ENCODE data around the gene TRAPPC2B. TPM values are rescaled to one million over a fixed set of nuclear protein-coding genes. Genes with fewer than 3 reads are reported as not detected.
A peak's percentile ranks its signal among the peaks of the same experiment; 100 is the strongest.

The TRAPPC2B gene
- total and polyA plus RNA-seq, 8 donors = 8.2 to 16.0 (median 13.6) TPM

- Histone ChIP-seq H3K9me3 (peaks cover 0 to 12% of the 10 kb centered on the region in 2 donors), H3K27ac (no peak overlapping the region), H3K4me3 (no peak overlapping the region), H3K4me1 (peaks cover under 1 to 11% of the 10 kb centered on the region in 2 donors), H3K27me3 (no peaks in the 10 kb centered on the region), H3K36me3 (no peaks in the 10 kb centered on the region)
- peak; percentile 59 to 69 for TF ChIP-seq CTCF (IDR thresholded peaks at IDR 0.05)
- DNase-seq (peak; percentile 29 to 83 (median 73)), ATAC-seq (peak; percentile 89)
- intact Hi-C loops (cut with DNase I) = no loop called here
Measured at GRCh38 chr19:57406516-57407123, 43.3 kb downstream of the TRAPPC2B start.

- H3K27ac ChIP-seq = peak within 1 kb of the TSS; percentile 6 to 34
- TF ChIP-seq CTCF (IDR thresholded peaks at IDR 0.05) = no peak
- DNase-seq = peak; percentile 85 to 96 (median 95)
- H3K9me3 ChIP-seq = peaks cover 0 to 7% of the 10 kb centered on the region in 2 donors
- peak; percentile 100 for ATAC-seq
- no peaks in the 10 kb centered on the region for H3K27me3 ChIP-seq
- intact Hi-C loops (cut with DNase I) = no loop called here
- peaks cover 0 to 35% of the 10 kb centered on the region in 2 donors for H3K36me3 ChIP-seq
- peaks cover 9 to 21% of the 10 kb centered on the region in 2 donors for H3K4me1 ChIP-seq
- H3K4me3 ChIP-seq = peak within 1 kb of the TSS; percentile 60 to 89
Measured at GRCh38 chr19:57410877-57411671, 47.7 kb downstream of the TRAPPC2B start, which contains the start of gene ZNF17. Gene ZNF17, plus strand, starts transcription at chr19:57411161. Its CDS starts 2,455 bp downstream, at chr19:57413616.

Other genes starting within 250 kb of the TRAPPC2B start
- not detected for gene USP29, start 243.6 kb upstream of the TRAPPC2B start, total RNA-seq
- under 1 TPM in 1 of 6 donors, not detected in 5; 0.20 TPM for gene USP29, start 243.6 kb upstream of the TRAPPC2B start, polyA plus RNA-seq (ENCODE audit: insufficient read length in 6 of 6)
- not detected for gene ZIM3, start 218.3 kb upstream of the TRAPPC2B start, total RNA-seq
- gene ZIM3, start 218.3 kb upstream of the TRAPPC2B start, polyA plus RNA-seq (ENCODE audit: insufficient read length in 6 of 6) = under 1 TPM in 5 of 6 donors, not detected in 1; 0.06 to 0.13 (median 0.06) TPM
- not detected for gene DUXA, start 196.1 kb upstream of the TRAPPC2B start, total RNA-seq
- gene DUXA, start 196.1 kb upstream of the TRAPPC2B start, polyA plus RNA-seq (ENCODE audit: insufficient read length in 6 of 6) = not detected
- 10 to 100 TPM; 37.9 to 38.7 TPM for gene ZNF264, start 172.1 kb upstream of the TRAPPC2B start, total RNA-seq
- 10 to 100 TPM; 18.1 to 26.5 (median 23.1) TPM for gene ZNF264, start 172.1 kb upstream of the TRAPPC2B start, polyA plus RNA-seq (ENCODE audit: insufficient read length in 6 of 6)
- gene AURKC, start 132.5 kb upstream of the TRAPPC2B start, total RNA-seq = 1 to 10 TPM in 1 of 2 donors, under 1 TPM in 1; 0.96 to 1.1 TPM
- 1 to 10 TPM; 1.4 to 3.5 (median 1.9) TPM for gene AURKC, start 132.5 kb upstream of the TRAPPC2B start, polyA plus RNA-seq (ENCODE audit: insufficient read length in 6 of 6)
- gene ZNF805, start 122.9 kb upstream of the TRAPPC2B start, total RNA-seq = 10 to 100 TPM; 12.0 to 13.8 TPM
- gene ZNF805, start 122.9 kb upstream of the TRAPPC2B start, polyA plus RNA-seq (ENCODE audit: insufficient read length in 6 of 6) = 1 to 10 TPM; 6.0 to 8.2 (median 7.0) TPM
- 10 to 100 TPM; 53.5 to 55.3 TPM for gene ZNF460, start 83.1 kb upstream of the TRAPPC2B start, total RNA-seq
- 1 to 10 TPM; 3.7 to 6.9 (median 5.6) TPM for gene ZNF460, start 83.1 kb upstream of the TRAPPC2B start, polyA plus RNA-seq (ENCODE audit: insufficient read length in 6 of 6)
- gene ZNF543, start 43.1 kb upstream of the TRAPPC2B start, total RNA-seq = 1 to 10 TPM; 6.6 to 7.2 TPM
- gene ZNF543, start 43.1 kb upstream of the TRAPPC2B start, polyA plus RNA-seq (ENCODE audit: insufficient read length in 6 of 6) = 10 to 100 TPM in 4 of 6 donors, 1 to 10 TPM in 2; 8.9 to 11.6 (median 10.6) TPM
- 1 to 10 TPM; 7.7 to 7.8 TPM for gene ZNF304, start 12.3 kb upstream of the TRAPPC2B start, total RNA-seq
- 10 to 100 TPM; 14.5 to 19.0 (median 17.5) TPM for gene ZNF304, start 12.3 kb upstream of the TRAPPC2B start, polyA plus RNA-seq (ENCODE audit: insufficient read length in 6 of 6)
- 1 to 10 TPM; 2.3 to 3.0 TPM for gene ZNF547, start within 50 bp of the TRAPPC2B start, total RNA-seq
- gene ZNF547, start within 50 bp of the TRAPPC2B start, polyA plus RNA-seq (ENCODE audit: insufficient read length in 6 of 6) = 1 to 10 TPM; 5.0 to 8.2 (median 6.3) TPM
- 10 to 100 TPM; 13.8 to 17.1 TPM for gene ZNF548, start 26.3 kb downstream of the TRAPPC2B start, total RNA-seq
- 10 to 100 TPM; 33.7 to 53.0 (median 42.2) TPM for gene ZNF548, start 26.3 kb downstream of the TRAPPC2B start, polyA plus RNA-seq (ENCODE audit: insufficient read length in 6 of 6)
- gene ZNF17, start 47.6 kb downstream of the TRAPPC2B start, total RNA-seq = 1 to 10 TPM; 8.9 to 9.3 TPM
- gene ZNF17, start 47.6 kb downstream of the TRAPPC2B start, polyA plus RNA-seq (ENCODE audit: insufficient read length in 6 of 6) = 10 to 100 TPM; 14.1 to 17.6 (median 15.2) TPM
- 10 to 100 TPM; 10.3 to 12.2 TPM for gene ZNF749, start 71.8 kb downstream of the TRAPPC2B start, total RNA-seq
- 10 to 100 TPM; 11.1 to 15.1 (median 13.1) TPM for gene ZNF749, start 71.8 kb downstream of the TRAPPC2B start, polyA plus RNA-seq (ENCODE audit: insufficient read length in 6 of 6)
- 1 to 10 TPM in 1 of 2 donors, under 1 TPM in 1; 0.65 to 1.0 TPM for gene VN1R1, start 93.6 kb downstream of the TRAPPC2B start, total RNA-seq
- 1 to 10 TPM; 3.8 to 5.2 (median 4.2) TPM for gene VN1R1, start 93.6 kb downstream of the TRAPPC2B start, polyA plus RNA-seq (ENCODE audit: insufficient read length in 6 of 6)
- 10 to 100 TPM in 1 of 2 donors, 1 to 10 TPM in 1; 9.2 to 12.7 TPM for gene ZNF772, start 114.0 kb downstream of the TRAPPC2B start, total RNA-seq
- 10 to 100 TPM; 14.5 to 19.8 (median 18.2) TPM for gene ZNF772, start 114.0 kb downstream of the TRAPPC2B start, polyA plus RNA-seq (ENCODE audit: insufficient read length in 6 of 6)
- 10 to 100 TPM in 1 of 2 donors, 1 to 10 TPM in 1; 9.8 to 10.2 TPM for gene ZNF419, start 124.2 kb downstream of the TRAPPC2B start, total RNA-seq
- gene ZNF419, start 124.2 kb downstream of the TRAPPC2B start, polyA plus RNA-seq (ENCODE audit: insufficient read length in 6 of 6) = 10 to 100 TPM; 21.5 to 34.0 (median 23.7) TPM
- gene ZNF773, start 136.4 kb downstream of the TRAPPC2B start, total RNA-seq = 1 to 10 TPM; 6.4 to 7.2 TPM
- gene ZNF773, start 136.4 kb downstream of the TRAPPC2B start, polyA plus RNA-seq (ENCODE audit: insufficient read length in 6 of 6) = 10 to 100 TPM; 14.3 to 16.2 (median 15.2) TPM
- 1 to 10 TPM; 4.9 to 5.8 TPM for gene ZNF549, start 163.8 kb downstream of the TRAPPC2B start, total RNA-seq
- gene ZNF549, start 163.8 kb downstream of the TRAPPC2B start, polyA plus RNA-seq (ENCODE audit: insufficient read length in 6 of 6) = 10 to 100 TPM; 17.3 to 19.9 (median 18.4) TPM
- 1 to 10 TPM; 7.4 to 7.6 TPM for gene ZNF550, start 196.3 kb downstream of the TRAPPC2B start, total RNA-seq
- gene ZNF550, start 196.3 kb downstream of the TRAPPC2B start, polyA plus RNA-seq (ENCODE audit: insufficient read length in 6 of 6) = 10 to 100 TPM; 18.7 to 29.9 (median 23.2) TPM
- gene ZNF416, start 215.4 kb downstream of the TRAPPC2B start, total RNA-seq = 1 to 10 TPM; 4.5 TPM
- 1 to 10 TPM; 7.3 to 9.4 (median 7.7) TPM for gene ZNF416, start 215.4 kb downstream of the TRAPPC2B start, polyA plus RNA-seq (ENCODE audit: insufficient read length in 6 of 6)
- gene ZIK1, start 220.6 kb downstream of the TRAPPC2B start, total RNA-seq = 1 to 10 TPM; 4.4 to 4.7 TPM
- 10 to 100 TPM; 15.0 to 23.4 (median 18.4) TPM for gene ZIK1, start 220.6 kb downstream of the TRAPPC2B start, polyA plus RNA-seq (ENCODE audit: insufficient read length in 6 of 6)
- gene ZNF530, start 236.3 kb downstream of the TRAPPC2B start, total RNA-seq = 1 to 10 TPM; 2.3 to 3.6 TPM
- gene ZNF530, start 236.3 kb downstream of the TRAPPC2B start, polyA plus RNA-seq (ENCODE audit: insufficient read length in 6 of 6) = 1 to 10 TPM; 5.8 to 7.6 (median 7.0) TPM

Data from left lung (tissue), 10 donors.